HUES6 (cell line): Measurements from ENCODE around the gene MRLN.
"Not testable (repeated sequence)": the region's sequence is repeated elsewhere in the genome, so short reads cannot be mapped to it uniquely, and the experiment has no call there.

ENCODE experiments used
- H3K27ac ChIP-seq: 2 replicates; pipeline ENCODE4 v1.7.0; 2013; ENCODE audit warnings: low read depth, mild to moderate bottlenecking, low read length, inconsistent platforms
- H3K27me3 ChIP-seq: 2 replicates; pipeline ENCODE4 v1.6.1; 2013; ENCODE audit warnings: low read length; ENCODE audit not compliant: control insufficient read depth, insufficient read depth
- H3K36me3 ChIP-seq: 2 replicates; pipeline ENCODE4 v1.6.1; 2013; ENCODE audit warnings: low read length; ENCODE audit not compliant: control insufficient read depth, insufficient read depth
- H3K4me1 ChIP-seq: 2 replicates; pipeline ENCODE4 v1.6.1; 2013; ENCODE audit warnings: low read length; ENCODE audit not compliant: control insufficient read depth, insufficient read depth
- H3K4me3 ChIP-seq: 2 replicates; pipeline ENCODE4 v1.5.1; 2013; ENCODE audit warnings: low read depth, low read length
- H3K9ac ChIP-seq: one replicate; pipeline ENCODE4 v1.6.1; 2013; ENCODE audit warnings: mild to moderate bottlenecking, low read length
- H3K9me3 ChIP-seq: 2 replicates; pipeline ENCODE4 v1.6.1; 2013; ENCODE audit warnings: low read depth, low read length; ENCODE audit not compliant: control insufficient read depth, insufficient read depth

Gene MRLN

GRCh38 chr10:59748834-59749233, 4.4 kb downstream of the MRLN start:
- H3K9ac ChIP-seq, result no peak overlapping the region
- no peak overlapping the region for H3K4me3 ChIP-seq
- H3K27ac ChIP-seq, result no peak overlapping the region
- no peaks in the 10 kb centered on the region for H3K4me1 ChIP-seq
- no peaks in the 10 kb centered on the region for H3K27me3 ChIP-seq
- H3K36me3 ChIP-seq, result no peaks in the 10 kb centered on the region
- no peaks in the 10 kb centered on the region for H3K9me3 ChIP-seq

- no peak overlapping the region for H3K9ac ChIP-seq
- H3K27me3 ChIP-seq, result no peaks in the 10 kb centered on the region
- peaks cover 14% of the 10 kb centered on the region for H3K9me3 ChIP-seq
- no peak overlapping the region for H3K4me3 ChIP-seq
- H3K27ac ChIP-seq, result no peak overlapping the region
- no peaks in the 10 kb centered on the region for H3K4me1 ChIP-seq
- no peaks in the 10 kb centered on the region for H3K36me3 ChIP-seq
These were observed 8.0 kb downstream of the MRLN start for GRCh38 chr10:59745163-59745650.

- H3K36me3 ChIP-seq, H3K4me3 ChIP-seq, H3K9ac ChIP-seq, H3K27ac ChIP-seq, H3K27me3 ChIP-seq, H3K4me1 ChIP-seq: not testable (repeated sequence)
- H3K9me3 ChIP-seq, result peaks cover 14% of the 10 kb centered on the region
These were observed 8.5 kb downstream of the MRLN start for GRCh38 chr10:59744762-59745161.

DNA sequence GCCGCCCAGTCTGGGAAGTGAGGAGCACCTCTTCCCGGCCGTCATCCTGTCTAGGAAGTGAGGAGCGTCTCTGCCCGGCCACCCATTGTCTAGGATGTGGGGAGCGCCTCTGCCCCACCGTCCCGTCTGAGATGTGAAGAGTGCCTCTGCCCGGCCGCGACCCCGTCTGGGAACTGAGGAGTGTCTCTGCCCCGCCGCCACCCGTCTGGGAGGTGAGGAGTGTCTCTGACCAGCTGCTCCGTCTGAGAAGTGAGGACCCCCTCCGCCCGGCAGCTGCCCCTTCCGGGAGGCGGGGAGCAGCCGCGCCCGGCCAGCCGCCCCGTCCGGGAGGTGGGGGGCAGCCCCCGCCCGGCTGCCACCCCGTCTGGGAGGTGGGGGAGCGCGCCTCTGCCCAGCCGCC, 9.1 kb downstream of the MRLN start:
- not testable (repeated sequence) for H3K4me1 ChIP-seq, H3K4me3 ChIP-seq, H3K9ac ChIP-seq, H3K36me3 ChIP-seq, H3K27me3 ChIP-seq, H3K27ac ChIP-seq
- H3K9me3 ChIP-seq, result peaks cover 14% of the 10 kb centered on the region

DNA sequence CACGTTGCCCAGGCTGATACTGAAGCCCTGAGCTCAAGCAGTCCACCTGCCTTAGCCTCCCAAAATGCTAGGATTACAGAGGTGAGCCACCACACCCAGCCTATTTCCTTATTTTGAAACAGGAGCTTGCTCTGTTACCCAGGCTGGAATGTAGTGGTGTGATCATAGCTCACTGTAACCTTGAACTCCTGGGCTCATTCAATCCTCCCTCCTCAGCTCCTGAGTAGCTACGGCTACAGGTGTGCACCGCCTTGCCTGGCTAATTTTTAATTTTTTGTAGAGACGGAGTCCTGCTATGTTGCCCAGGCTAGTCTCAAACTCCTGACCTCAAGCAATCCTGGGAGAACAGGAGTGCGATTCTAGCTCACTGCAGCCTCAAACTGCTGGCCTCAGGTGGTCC, 11.7 kb downstream of the MRLN start:
- no peaks in the 10 kb centered on the region for H3K36me3 ChIP-seq
- no peaks in the 10 kb centered on the region for H3K4me1 ChIP-seq
- H3K27ac ChIP-seq, result no peak overlapping the region
- H3K4me3 ChIP-seq, result no peak overlapping the region
- H3K27me3 ChIP-seq, result no peaks in the 10 kb centered on the region
- H3K9ac ChIP-seq, result no peak overlapping the region
- peaks cover 14% of the 10 kb centered on the region for H3K9me3 ChIP-seq

DNA sequence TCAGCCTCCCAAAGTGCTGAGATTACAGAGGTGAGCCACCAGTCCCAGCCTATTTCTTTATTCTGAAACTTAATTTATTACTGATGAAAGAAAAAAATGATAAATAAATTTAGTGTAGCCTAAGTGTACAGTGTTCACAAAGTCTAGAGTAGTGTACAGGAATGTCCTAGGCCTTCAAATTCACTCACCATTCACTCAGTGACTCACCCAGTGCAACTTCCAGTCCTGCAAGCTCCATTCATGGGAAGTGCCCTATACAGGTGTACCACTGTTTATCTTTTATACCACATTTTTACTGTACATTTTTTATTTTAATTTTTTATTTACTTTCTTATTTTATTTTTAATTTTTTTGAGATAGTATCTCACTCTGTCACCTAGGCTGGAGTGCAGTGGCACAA, 12.2 kb downstream of the MRLN start:
- Histone ChIP-seq H3K4me3 (no peak overlapping the region), H3K27ac (no peak overlapping the region)

DNA sequence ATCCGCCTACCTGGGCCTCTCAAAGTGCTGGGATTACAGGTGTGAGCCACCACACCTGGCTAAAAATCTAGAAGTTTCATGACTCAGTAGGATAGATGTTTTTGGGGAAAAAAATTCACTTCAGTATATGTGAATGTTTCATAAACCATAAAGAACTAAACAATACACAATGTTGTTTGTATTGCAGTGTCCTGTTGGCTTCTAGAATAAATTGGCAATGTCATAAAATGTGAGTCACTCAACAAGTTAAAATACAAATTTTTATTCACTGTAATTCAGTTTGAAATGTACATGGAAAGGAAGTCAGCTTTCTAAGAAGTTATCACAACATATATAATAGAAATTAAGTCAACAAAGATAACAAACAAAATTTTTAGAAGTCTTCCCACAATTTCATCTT, 16.5 kb downstream of the MRLN start:
- H3K27ac ChIP-seq, result no peak overlapping the region

More for the DNA sequence above, 12.2 kb downstream of the MRLN start:
- H3K9ac ChIP-seq, result no peak overlapping the region
- peaks cover 14% of the 10 kb centered on the region for H3K9me3 ChIP-seq
- H3K36me3 ChIP-seq, result no peaks in the 10 kb centered on the region
- H3K27me3 ChIP-seq, result no peaks in the 10 kb centered on the region
- H3K4me1 ChIP-seq, result no peaks in the 10 kb centered on the region

GRCh38 chr10:59735296-59735695, 18.0 kb downstream of the MRLN start:
- Histone ChIP-seq H3K9ac (no peak overlapping the region), H3K27me3 (no peaks in the 10 kb centered on the region), H3K36me3 (no peaks in the 10 kb centered on the region), H3K9me3 (0 out of 2 replicates have a peak, but pooled peaks cover 3% of the 10 kb centered on the region), H3K27ac (no peak overlapping the region), H3K4me1 (no peaks in the 10 kb centered on the region), H3K4me3 (no peak overlapping the region)

More for the DNA sequence above, 16.5 kb downstream of the MRLN start:
- H3K9me3 ChIP-seq, result 0 out of 2 replicates have a peak, but pooled peaks cover 3% of the 10 kb centered on the region
- no peak overlapping the region for H3K9ac ChIP-seq
- H3K36me3 ChIP-seq, result no peaks in the 10 kb centered on the region
- no peaks in the 10 kb centered on the region for H3K4me1 ChIP-seq
- no peaks in the 10 kb centered on the region for H3K27me3 ChIP-seq
- H3K4me3 ChIP-seq, result no peak overlapping the region

DNA sequence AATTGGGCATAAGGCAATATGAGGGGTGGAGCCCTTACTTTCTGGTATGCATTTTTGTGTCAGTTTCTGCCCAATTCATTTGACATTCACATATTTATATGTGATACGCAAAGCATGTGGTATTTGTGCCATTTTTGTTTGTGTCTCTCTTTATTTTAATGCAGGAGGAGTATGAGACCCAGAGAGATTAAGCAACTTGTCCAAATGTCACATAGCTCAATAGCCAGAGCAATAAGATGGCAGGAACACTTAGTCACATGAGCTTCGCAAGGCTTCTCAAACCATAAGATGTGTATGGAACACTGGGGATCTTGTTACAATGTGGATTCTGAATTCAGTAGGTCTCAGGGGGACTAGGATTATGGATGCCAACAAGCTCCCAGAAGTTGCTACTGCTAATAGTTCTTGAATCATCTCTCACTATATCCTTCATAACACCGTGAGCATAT, 19.2 kb downstream of the MRLN start:
- H3K27ac ChIP-seq, result no peak overlapping the region
- no peaks in the 10 kb centered on the region for H3K27me3 ChIP-seq
- H3K9me3 ChIP-seq, result 0 out of 2 replicates have a peak, but pooled peaks cover 3% of the 10 kb centered on the region
- H3K36me3 ChIP-seq, result no peaks in the 10 kb centered on the region
- H3K9ac ChIP-seq, result no peak overlapping the region
- no peak overlapping the region for H3K4me3 ChIP-seq
- H3K4me1 ChIP-seq, result no peaks in the 10 kb centered on the region

- not testable (repeated sequence) for H3K36me3 ChIP-seq, H3K4me3 ChIP-seq, H3K27ac ChIP-seq, H3K9me3 ChIP-seq, H3K27me3 ChIP-seq, H3K4me1 ChIP-seq, H3K9ac ChIP-seq
These were observed 19.8 kb downstream of the MRLN start for GRCh38 chr10:59733321-59734013.

DNA sequence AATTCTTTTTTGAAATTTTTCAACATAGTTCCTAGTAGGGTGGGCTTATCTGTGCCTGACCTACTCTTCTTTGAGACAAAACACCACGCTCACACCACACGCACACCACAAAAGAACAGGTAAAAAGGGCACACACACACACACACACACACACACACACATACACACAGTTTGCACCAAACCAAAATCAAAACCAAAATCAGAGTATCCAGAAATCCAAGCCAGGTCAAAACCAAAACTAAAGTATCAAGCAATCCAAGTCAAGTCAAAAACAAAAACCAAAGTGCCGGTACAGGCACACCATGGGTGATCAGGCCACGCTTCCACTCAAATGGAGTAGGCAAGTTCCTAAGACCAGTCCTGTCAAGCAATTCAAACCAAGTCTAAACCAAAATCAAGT, 20.4 kb downstream of the MRLN start:
- H3K4me3 ChIP-seq, H3K36me3 ChIP-seq, H3K9ac ChIP-seq, H3K4me1 ChIP-seq, H3K27ac ChIP-seq, H3K9me3 ChIP-seq, H3K27me3 ChIP-seq: not testable (repeated sequence)
